WTC11 (cell line): Measurements from ENCODE around the gene SPZ1. TPM values are rescaled to one million over a fixed set of nuclear protein-coding genes. Genes with fewer than 3 reads are reported as not detected.

Source experiments
- ATAC-seq: fragments of 200-7000 bp; cut with Tn5 transposase; 2 replicates; pipeline ENCODE4 v1.10.0; 2021; ENCODE audit warnings: mild to moderate bottlenecking, moderate library complexity
- CTCF ChIA-PET: fragments of 300-600 bp; sonication (Branson Sonifier 250); formaldehyde crosslinking; loops from one replicate; lab custom pipeline; 2021; ENCODE audit warnings: antibody characterized with exemption; lab: Charles Lee
- POLR2A ChIA-PET: fragments of 350-600 bp; sonication (Branson Sonifier 250); formaldehyde crosslinking; loops from one replicate; lab custom pipeline; 2021; ENCODE audit warnings: antibody characterized with exemption; lab: Charles Lee
- DNase-seq: peaks from one replicate; pipeline ENCODE4 v3.0.0; 2021; ENCODE audit warnings: low spot score
- H3K27ac Mint-ChIP-seq: 2 replicates; pipeline ENCODE4 v1.8.0; 2021; ENCODE audit warnings: mixed read lengths
- H3K27me3 Mint-ChIP-seq: 2 replicates; pipeline ENCODE4 v1.8.0; 2021; ENCODE audit warnings: low read depth, mild to moderate bottlenecking, moderate library complexity, mixed read lengths
- H3K36me3 Mint-ChIP-seq: 2 replicates; pipeline ENCODE4 v1.8.0; 2021; ENCODE audit warnings: mixed read lengths
- H3K4me1 Mint-ChIP-seq: 2 replicates; pipeline ENCODE4 v1.8.0; 2022; ENCODE audit warnings: mixed read lengths
- H3K4me3 Mint-ChIP-seq: 2 replicates; pipeline ENCODE4 v1.8.0; 2021; ENCODE audit warnings: mild to moderate bottlenecking, moderate library complexity, mixed read lengths
- H3K9me3 Mint-ChIP-seq: 2 replicates; pipeline ENCODE4 v1.8.0; 2021; ENCODE audit warnings: mixed read lengths
- AFF4 ChIP-seq: sonication (generic); formaldehyde crosslinking; IDR thresholded peaks from 2 replicates; pipeline ENCODE4 v1.8.1; 2023; ENCODE audit warnings: mild to moderate bottlenecking, missing genetic modification reagents, borderline replicate concordance
- ELF4 ChIP-seq: sonication (generic); formaldehyde crosslinking; IDR thresholded peaks from 2 replicates; pipeline ENCODE4 v1.8.1; 2022; ENCODE audit warnings: low read depth, mild to moderate bottlenecking, moderate library complexity, missing genetic modification reagents
- ERG ChIP-seq: fragments of 250-450 bp; sonication (Bioruptor Pico); IDR thresholded peaks from 2 replicates; pipeline ENCODE4 v1.8.0; 2021; ENCODE audit warnings: mild to moderate bottlenecking
- FOXJ3 ChIP-seq: sonication (generic); formaldehyde crosslinking; IDR thresholded peaks from 2 replicates; pipeline ENCODE4 v1.9.0; 2021; ENCODE audit warnings: missing genetic modification reagents, mild to moderate bottlenecking, borderline replicate concordance
- FOXP4 ChIP-seq: sonication (generic); formaldehyde crosslinking; IDR thresholded peaks from 2 replicates; pipeline ENCODE4 v1.8.0; 2022; ENCODE audit warnings: mild to moderate bottlenecking, missing genetic modification reagents
- GTF2I ChIP-seq: fragments of 250-450 bp; sonication (Bioruptor Pico); conservative IDR thresholded peaks from 2 replicates; pipeline ENCODE4 v1.4.0; 2021; ENCODE audit warnings: mild to moderate bottlenecking
- HMGXB4 ChIP-seq: sonication (generic); formaldehyde crosslinking; IDR thresholded peaks from 2 replicates; pipeline ENCODE4 v1.8.1; 2023; ENCODE audit warnings: mild to moderate bottlenecking, moderate library complexity, missing genetic modification reagents
- IRF2 ChIP-seq: sonication (generic); formaldehyde crosslinking; IDR thresholded peaks from 2 replicates; pipeline ENCODE4 v1.8.0; 2022; ENCODE audit warnings: low read depth, missing genetic modification reagents, borderline replicate concordance
- NFE2L1 ChIP-seq: sonication (generic); formaldehyde crosslinking; IDR thresholded peaks from 2 replicates; pipeline ENCODE4 v1.8.1; 2023; ENCODE audit warnings: missing genetic modification reagents
- NR2C2 ChIP-seq: sonication (generic); formaldehyde crosslinking; IDR thresholded peaks from 2 replicates; pipeline ENCODE4 v1.8.0; 2022; ENCODE audit warnings: mild to moderate bottlenecking, missing genetic modification reagents
- RORB ChIP-seq: fragments of 250-450 bp; sonication (Bioruptor Pico); IDR thresholded peaks from 2 replicates; pipeline ENCODE4 v1.9.0; 2021; ENCODE audit warnings: mild to moderate bottlenecking
- SOX15 ChIP-seq: fragments of 250-450 bp; sonication (Bioruptor Pico); IDR thresholded peaks from 2 replicates; pipeline ENCODE4 v1.9.0; 2021; ENCODE audit warnings: mild to moderate bottlenecking
- SP1 ChIP-seq: sonication (generic); formaldehyde crosslinking; conservative IDR thresholded peaks from 2 replicates; pipeline ENCODE4 v1.8.1; 2022; ENCODE audit warnings: missing genetic modification reagents
- TCF7 ChIP-seq: sonication (generic); formaldehyde crosslinking; IDR thresholded peaks from 2 replicates; pipeline ENCODE4 v1.8.0; 2022; ENCODE audit warnings: mild to moderate bottlenecking, low read depth, missing genetic modification reagents, moderate library complexity
- TEAD1 ChIP-seq: sonication (generic); formaldehyde crosslinking; IDR thresholded peaks from 2 replicates; pipeline ENCODE4 v1.8.0; 2022; ENCODE audit warnings: mild to moderate bottlenecking, missing genetic modification reagents
- ZBTB43 ChIP-seq: sonication (generic); formaldehyde crosslinking; IDR thresholded peaks from 2 replicates; pipeline ENCODE4 v1.8.1; 2023; ENCODE audit warnings: mild to moderate bottlenecking, missing genetic modification reagents
- ZMAT4 ChIP-seq: fragments of 250-450 bp; sonication (Bioruptor Pico); IDR thresholded peaks from 2 replicates; pipeline ENCODE4 v1.9.0; 2021; ENCODE audit warnings: mild to moderate bottlenecking
- ZNF121 ChIP-seq: sonication (generic); formaldehyde crosslinking; IDR thresholded peaks from 2 replicates; pipeline ENCODE4 v1.8.0; 2023; ENCODE audit warnings: missing genetic modification reagents
- ZNF138 ChIP-seq: sonication (generic); formaldehyde crosslinking; conservative IDR thresholded peaks from 2 replicates; pipeline ENCODE4 v1.8.1; 2022; ENCODE audit warnings: mild to moderate bottlenecking, moderate library complexity, missing genetic modification reagents
- ZNF219 ChIP-seq: sonication (generic); formaldehyde crosslinking; IDR thresholded peaks from 2 replicates; pipeline ENCODE4 v1.8.0; 2023; ENCODE audit warnings: missing genetic modification reagents, mild to moderate bottlenecking, borderline replicate concordance
- ZNF532 ChIP-seq: fragments of 250-450 bp; sonication (Bioruptor Pico); IDR thresholded peaks from 2 replicates; pipeline ENCODE4 v1.9.0; 2021; ENCODE audit warnings: mild to moderate bottlenecking, borderline replicate concordance
- ZNF671 ChIP-seq: fragments of 250-450 bp; sonication (Bioruptor Pico); IDR thresholded peaks from 2 replicates; pipeline ENCODE4 v1.8.0; 2021; ENCODE audit warnings: mild to moderate bottlenecking
- total RNA-seq: library from RNA; stranded (reverse); gene quantifications from 3 replicates; pipeline ENCODE4 v1.2.3, GENCODE V29; 2021

The SPZ1 gene
- total RNA-seq, 1 experiment from 2014 or later: not detected

DNA sequence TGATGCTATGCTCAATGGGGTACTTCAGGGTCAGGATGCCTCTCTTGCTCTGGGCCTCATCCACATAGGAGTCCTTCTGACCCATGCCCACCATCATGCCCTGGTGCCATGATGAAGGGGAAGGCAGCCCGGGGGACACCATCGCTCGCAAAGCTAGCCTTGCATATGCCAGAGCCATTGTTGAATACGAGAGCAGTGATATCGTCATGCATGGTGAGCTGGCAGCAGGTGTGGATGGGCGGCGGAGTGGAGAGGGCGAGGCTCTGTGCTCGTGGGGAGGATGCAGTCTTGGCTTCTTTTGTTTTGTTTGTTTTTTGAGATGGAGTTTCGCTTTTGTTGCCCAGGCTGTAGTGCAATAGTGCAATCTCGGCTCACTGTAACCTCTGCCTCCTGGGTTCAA is 17.2 kb upstream of the SPZ1 start:
- POLR2A ChIA-PET: no interaction called here
- peaks cover 8% of the 10 kb centered on the region for H3K36me3 Mint-ChIP-seq
- H3K4me1 Mint-ChIP-seq: peaks cover 19% of the 10 kb centered on the region
- DNase-seq: no peak
- CTCF ChIA-PET: no interaction called here
- no peak for ATAC-seq
- H3K27me3 Mint-ChIP-seq: no peaks in the 10 kb centered on the region; the same call in 1 of the 2 replicates
- peaks cover 13% of the 10 kb centered on the region for H3K9me3 Mint-ChIP-seq
- no peak overlapping the region for H3K4me3 Mint-ChIP-seq
- no peak for TF ChIP-seq NR2C2 (CRISPR knock-in tag)
- TF ChIP-seq SOX15 (CRISPR knock-in tag): no peak
- no peak for TF ChIP-seq IRF2
- TF ChIP-seq ZBTB43 (CRISPR knock-in tag): no peak
- no peak for TF ChIP-seq HMGXB4 (CRISPR knock-in tag)
- no peak for TF ChIP-seq ZMAT4 (CRISPR knock-in tag)
- TF ChIP-seq NFE2L1 (CRISPR knock-in tag): no peak
- TF ChIP-seq TCF7 (CRISPR knock-in tag): no peak
- no peak for TF ChIP-seq GTF2I (CRISPR knock-in tag)
- TF ChIP-seq FOXJ3 (CRISPR knock-in tag): no peak
- TF ChIP-seq AFF4 (CRISPR knock-in tag): no peak
- no peak for TF ChIP-seq ERG (CRISPR knock-in tag)
- TF ChIP-seq ELF4 (CRISPR knock-in tag): no peak
- no peak for TF ChIP-seq ZNF671 (CRISPR knock-in tag)
- TF ChIP-seq ZNF219: no peak
- H3K27ac Mint-ChIP-seq: no peak overlapping the region

DNA sequence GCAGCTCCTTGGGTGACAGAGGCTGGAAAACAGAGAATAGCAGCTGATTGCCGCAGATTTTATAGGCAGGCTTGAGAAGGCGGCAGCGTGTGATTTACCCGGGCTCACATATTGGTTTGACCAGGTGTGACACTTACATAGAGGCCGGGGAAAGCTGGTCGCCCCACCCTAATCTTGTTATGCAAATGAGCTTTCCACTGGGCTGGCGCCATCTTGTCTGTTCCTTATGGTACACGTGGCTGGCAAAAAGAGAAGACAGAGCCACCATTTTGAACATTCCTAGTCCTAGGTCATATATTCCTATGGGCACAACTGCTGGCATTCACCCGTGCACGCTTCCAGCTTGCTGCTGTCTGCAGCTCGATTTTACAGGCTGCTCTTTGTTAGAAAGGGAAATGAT is 11.3 kb upstream of the SPZ1 start:
- ATAC-seq (peak; percentile 24; the same call in 1 of the 2 replicates), DNase-seq (no peak)
- H3K27ac Mint-ChIP-seq: no peak overlapping the region
- ChIA-PET POLR2A (no interaction called here), CTCF (interaction anchor here (1.1 to 6.6 kb wide), 7 partner anchors 22 to 216 kb away, joined by 5 to 86 read pairs (median 10); partner anchors contain the start of gene SERINC5)
- H3K4me1 Mint-ChIP-seq: peaks cover 19% of the 10 kb centered on the region
- H3K36me3 Mint-ChIP-seq: peaks cover 19% of the 10 kb centered on the region
- no peak overlapping the region for H3K4me3 Mint-ChIP-seq
- H3K27me3 Mint-ChIP-seq: no peaks in the 10 kb centered on the region; the same call in 1 of the 2 replicates
- peaks cover 26% of the 10 kb centered on the region for H3K9me3 Mint-ChIP-seq
- TF ChIP-seq TEAD1: no peak
- no peak for TF ChIP-seq ZNF532 (CRISPR knock-in tag)
- TF ChIP-seq ZNF138 (CRISPR knock-in tag): no peak
- TF ChIP-seq RORB: no peak
- no peak for TF ChIP-seq FOXP4 (CRISPR knock-in tag)
- no peak for TF ChIP-seq SP1 (CRISPR knock-in tag)
- TF ChIP-seq FOXJ3 (CRISPR knock-in tag): no peak
- no peak for TF ChIP-seq ZNF671 (CRISPR knock-in tag)
- no peak for TF ChIP-seq ZNF121 (CRISPR knock-in tag)
